ENCODE results near the gene NCBP3.
"Not testable (repeated sequence)": the region's sequence is repeated elsewhere in the genome, so short reads cannot be mapped to it uniquely, and the experiment has no call there.

The NCBP3 gene

DNA sequence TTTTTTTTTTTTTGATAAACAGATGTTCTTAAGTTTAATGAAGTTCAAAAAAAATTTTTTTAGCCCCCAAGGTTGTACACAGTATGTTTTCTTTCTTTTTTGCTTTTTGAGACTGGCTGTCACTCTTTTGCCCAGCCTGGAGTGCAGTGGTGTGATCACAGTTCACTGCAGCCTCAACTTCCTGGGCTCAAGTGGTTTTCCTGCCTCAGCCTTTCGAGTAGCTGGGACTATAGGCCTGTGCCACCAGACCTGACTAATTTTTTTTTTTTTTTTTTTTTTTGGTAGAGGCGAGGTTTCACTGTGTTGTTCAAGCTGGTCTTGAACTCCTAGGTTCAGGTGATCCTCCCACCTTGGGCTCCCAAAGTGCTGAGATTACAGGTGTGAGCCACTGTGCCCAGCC is 57.8 kb downstream of the NCBP3 start:
- DNase-seq (ENCODE audit: low read depth): no peak

DNA sequence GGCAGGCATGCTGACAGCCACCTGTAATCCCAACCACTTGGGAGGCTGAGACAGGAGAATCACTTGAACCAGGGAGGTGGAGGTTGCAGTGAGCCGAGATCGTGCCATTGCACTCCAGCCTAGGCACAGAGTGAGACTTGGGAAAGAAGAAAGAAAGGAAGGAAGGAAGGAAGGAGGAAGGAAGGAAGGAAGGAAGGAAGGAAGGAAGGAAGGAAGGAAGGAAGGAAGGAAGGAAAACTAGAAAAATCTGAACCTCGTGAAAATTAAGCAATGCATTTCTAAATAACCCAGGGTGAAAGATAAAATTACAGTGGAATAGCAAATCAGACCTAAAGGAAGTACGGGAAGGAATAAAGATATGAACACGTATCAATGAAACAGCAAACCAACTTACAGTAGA is 60.7 kb downstream of the NCBP3 start:
- DNase-seq (ENCODE audit: low read depth): not testable (repeated sequence)

DNA sequence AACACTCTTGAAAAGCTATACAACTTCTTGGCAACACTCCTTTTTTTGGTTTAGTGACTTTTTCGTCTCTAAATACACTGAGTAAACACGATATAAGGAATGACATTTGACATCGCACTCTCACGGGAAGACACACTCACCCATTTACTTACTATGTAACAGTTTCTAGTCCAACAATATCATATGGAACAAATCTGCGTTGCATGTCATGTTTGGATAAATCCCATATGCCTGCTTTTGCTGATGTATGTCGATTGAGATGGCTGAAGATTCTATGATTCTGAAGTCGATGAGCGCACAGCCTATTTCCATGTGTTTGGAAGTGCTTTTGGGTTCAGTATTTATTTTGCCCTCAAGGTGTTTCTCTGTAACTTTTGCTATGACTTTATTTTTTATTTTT is 63.3 kb downstream of the NCBP3 start:
- DNase-seq (ENCODE audit: low read depth): no peak

- no peak for DNase-seq (ENCODE audit: low read depth)
Observed at GRCh38 chr17:3780986-3781385, 65.1 kb downstream of the NCBP3 start.

GRCh38 chr17:3777366-3778120 is 68.5 kb downstream of the NCBP3 start:
- DNase-seq (ENCODE audit: low read depth): no peak

DNA sequence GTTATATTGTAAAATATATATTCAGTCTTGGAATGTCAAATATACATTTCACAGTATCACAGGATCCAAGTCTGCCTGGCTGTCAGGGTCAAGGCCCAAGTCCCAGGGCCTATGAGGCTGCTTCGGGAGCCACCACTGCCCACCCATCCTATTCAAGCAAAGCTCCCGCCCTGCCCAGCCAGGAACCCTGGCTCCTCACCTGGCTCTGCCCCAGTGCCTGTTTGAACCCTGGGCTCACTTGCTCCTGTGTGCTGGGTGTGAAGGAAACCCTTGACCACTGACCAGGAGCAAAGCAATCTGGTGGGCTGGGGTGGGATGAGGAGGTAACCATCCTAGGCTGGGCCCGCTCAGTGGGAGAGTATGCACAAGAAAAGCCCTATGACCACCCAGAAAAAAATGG is 72.1 kb downstream of the NCBP3 start:
- DNase-seq (ENCODE audit: low read depth): no peak

DNA sequence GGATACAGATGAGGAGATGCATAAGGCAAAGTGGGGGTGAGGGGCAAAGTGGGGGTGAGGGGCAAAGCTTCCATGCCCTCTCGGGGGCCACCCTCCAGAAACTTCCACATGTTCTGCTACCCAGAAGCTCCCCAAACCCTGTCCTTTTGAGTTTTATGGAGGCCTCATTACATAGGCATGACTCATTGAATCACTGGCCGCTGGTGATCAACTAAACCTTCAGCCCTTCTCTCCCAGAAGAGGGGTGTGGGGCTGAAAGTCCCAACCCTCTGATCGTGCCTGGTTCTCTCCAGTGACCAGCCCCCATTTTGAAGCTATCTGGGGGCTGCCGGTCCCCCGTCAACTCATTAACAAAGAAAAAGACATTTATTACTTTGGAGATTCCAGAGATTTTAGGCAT is 72.5 kb downstream of the NCBP3 start:
- DNase-seq (ENCODE audit: low read depth): peak; percentile 18

GRCh38 chr17:3772764-3773163 is 73.3 kb downstream of the NCBP3 start:
- DNase-seq (ENCODE audit: low read depth): no peak

DNA sequence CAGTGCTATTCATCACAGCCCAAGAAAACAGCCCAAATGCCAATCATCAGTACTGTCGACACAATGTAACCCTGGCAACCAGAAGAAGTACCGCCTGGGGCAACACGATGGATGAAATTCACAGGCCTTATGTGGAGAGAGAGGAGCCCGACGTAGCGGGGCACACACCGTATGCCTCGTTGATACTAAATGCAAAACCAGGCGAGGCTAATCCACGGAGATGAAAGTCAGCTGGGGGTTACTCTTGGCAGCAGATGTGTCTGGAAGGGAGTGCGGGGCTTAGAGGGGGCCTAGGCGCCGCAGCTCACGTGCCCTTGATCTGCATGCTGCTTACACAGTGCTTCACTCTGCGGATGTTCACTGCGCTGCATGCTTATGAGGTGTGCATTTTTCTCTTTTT is 74.9 kb downstream of the NCBP3 start:
- no peak for DNase-seq (ENCODE audit: low read depth)

DNA sequence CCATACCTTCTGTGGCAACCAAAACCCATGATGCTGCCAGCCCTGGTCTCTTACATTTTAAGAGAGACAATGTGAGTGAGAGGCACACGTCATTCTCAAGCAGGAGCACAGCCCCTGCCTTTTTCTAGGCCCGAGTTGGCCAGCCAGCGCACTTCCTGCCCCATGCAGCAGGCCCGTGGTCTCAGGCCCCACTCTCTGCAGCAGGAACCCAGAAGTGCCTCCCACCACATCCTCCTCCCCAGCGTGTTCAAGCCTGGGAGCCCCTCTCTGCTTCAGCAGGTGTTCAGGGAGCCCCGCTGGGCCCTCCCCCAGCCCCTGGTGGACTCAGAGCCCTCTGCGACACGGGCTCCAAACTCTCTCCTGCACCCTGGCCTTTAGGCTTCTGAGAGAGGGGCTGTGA is 75.6 kb downstream of the NCBP3 start:
- no peak for DNase-seq (ENCODE audit: low read depth)

DNA sequence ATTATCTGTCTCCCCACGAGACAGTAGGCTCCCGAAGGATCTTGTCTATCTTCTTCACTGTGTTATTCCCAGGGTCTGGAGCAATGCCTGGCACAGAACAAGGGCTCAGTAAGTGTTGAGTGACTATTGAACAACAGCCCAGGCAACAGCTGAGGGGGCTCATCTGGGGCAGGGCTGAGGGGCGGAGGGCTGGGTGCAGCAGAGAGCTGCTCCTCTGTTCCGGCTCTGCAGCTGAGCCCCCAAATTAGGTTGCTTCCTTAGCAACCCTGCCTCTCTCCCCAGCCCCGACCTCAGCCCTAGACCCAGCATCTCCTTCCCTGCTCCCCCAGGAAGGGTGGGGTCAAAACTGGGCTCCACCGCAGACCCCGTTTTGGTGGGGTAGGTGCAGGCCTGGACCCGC is 77.3 kb downstream of the NCBP3 start:
- DNase-seq (ENCODE audit: low read depth): no peak

GRCh38 chr17:3768341-3768740 is 77.7 kb downstream of the NCBP3 start:
- DNase-seq (ENCODE audit: low read depth): no peak

- DNase-seq (ENCODE audit: low read depth): no peak
Observed at GRCh38 chr17:3766779-3767178, 79.3 kb downstream of the NCBP3 start.

DNA sequence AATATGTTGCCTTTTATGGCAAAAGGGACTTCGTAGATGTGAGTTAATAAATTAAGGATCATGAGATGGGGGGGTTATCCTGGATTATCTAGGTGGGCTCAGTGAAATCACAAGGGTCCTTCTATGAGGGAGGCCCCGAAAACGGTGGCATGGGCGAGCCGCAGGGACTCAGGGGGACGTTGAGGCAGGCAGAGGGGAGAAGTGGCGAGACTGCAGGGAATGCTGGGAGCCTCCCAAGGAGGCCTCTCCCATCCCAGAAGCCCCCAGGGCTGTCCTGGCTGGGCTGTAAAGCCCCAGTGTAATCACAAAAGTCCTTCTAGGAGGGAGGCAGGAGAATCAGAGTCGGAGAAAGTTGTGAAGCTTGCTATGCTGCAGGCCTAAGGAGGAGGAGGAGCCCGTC is 80.1 kb downstream of the NCBP3 start:
- no peak for DNase-seq (ENCODE audit: low read depth)

DNA sequence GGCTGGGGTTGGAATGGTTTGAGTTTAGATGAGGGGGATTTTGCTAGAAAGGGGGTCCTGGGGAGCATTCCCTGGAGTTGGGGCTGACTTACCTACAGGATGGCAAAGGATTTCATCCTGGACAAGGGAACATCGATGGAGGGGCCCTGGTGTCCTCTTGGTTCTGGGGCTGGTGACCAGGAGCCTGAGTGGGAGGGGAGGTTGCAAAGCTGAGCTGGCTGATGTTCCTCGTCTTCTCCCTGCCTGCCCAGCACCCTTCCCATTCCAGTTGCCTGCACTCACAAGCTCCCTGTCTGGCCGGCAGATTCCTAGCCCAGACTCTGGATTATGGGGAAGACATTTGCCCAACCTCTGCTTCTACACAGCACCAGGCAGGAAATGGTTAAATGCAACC is 82.3 kb downstream of the NCBP3 start:
- DNase-seq (ENCODE audit: low read depth): no peak

DNA sequence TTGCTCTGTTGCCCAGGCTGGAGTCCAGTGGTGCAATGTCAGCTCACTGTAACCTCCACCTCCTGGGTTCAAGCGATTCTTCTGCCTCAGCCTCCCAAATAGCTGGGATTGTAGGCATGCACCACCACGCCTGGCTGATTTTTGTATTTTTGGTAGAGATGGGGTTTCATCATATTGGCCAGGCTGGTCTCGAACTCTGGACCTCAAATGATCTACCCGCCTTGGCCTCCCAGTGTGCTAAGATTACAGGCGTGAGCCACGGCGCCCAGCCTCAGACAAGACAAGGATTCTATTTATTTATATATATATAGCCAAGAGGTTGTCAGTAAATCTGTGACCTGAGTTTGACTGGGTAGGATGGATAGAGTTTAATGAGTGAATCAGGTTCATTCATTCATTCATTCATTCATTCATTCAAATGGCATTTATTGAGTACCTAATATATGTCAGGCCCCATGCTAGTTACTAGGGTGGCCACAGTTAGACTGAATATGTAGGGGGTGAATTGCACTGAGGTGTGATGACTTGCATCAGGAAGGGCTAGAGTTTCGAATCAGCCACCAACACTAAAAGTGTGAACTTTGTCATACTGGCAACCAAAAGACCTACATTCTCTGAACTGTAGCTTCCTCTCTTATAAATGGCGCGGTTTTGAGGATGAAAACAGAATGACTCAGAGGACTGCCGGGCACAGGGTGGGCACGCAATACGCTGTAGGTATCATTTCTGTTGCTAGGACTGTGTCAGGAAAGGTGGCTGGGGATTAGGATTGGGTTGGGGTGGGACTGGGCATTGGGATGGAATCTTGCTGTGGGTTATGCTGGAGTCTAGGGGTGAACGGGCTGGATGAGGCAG is 82.9 kb downstream of the NCBP3 start:
- no peak for DNase-seq (ENCODE audit: low read depth)

DNA sequence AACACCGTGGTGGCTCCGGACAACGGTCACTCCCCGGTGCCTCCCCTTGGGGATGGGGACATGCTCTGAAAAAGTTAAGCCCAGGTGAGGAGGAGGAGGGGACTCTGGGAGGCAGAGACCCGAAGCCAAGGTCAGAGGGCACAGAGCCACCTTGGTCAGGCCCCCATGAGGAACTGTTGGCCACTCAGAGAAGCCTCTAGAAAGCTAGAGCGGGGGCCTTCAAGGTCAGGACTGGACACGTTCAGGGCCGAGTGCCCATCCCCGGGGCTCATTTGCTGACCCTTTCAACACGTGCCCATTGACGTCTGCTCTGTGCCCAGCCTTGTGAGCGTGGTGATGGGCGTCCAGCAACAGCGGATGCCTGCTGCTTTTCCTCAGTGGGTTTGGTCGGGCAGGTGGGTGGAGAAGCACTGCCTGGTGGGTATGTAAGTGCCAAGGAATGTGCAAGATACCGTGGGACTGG is 84.1 kb downstream of the NCBP3 start:
- no peak for DNase-seq (ENCODE audit: low read depth)

DNA sequence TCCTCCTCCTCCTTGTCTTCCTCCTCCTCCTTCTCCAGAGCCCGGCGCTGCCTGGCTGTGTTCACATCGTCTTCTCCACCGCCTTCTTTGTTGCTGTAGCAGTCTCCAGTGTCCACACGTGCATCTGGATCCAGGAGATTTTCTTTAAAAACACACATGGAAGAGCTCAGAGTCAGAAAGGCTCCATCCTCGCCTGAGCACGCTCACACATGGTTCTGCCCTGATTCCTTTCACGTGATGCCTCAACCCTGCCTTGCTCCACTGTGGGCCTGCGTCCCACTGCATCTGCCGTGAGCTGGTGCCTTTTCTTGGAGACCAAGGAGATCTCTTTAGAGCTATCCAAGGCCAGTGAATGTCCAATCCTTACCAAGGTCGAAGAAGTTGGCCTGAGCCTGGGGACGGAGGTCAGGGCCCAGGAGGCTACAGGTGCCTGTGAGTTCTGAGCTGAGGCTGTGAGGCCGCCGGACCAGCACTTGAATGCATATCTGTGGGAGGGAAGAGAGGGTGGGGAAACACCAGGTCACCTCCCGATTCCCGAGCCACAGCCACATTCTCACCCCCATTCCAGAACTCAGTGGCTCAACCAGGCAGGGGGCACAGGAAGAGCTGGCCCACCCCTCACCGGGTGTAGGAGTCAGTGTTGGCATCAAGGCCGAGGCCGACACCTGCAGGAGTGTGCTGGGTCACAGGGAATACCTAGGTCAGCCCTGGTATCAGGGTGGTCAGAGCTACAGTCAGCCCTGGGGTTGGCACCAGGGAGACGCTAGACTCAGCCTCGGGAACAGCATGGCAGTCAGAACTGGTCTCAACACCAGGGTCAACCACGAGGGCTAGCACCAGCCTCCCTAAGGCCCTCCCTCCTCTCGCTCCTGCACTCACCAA is 84.8 kb downstream of the NCBP3 start:
- DNase-seq (ENCODE audit: low read depth): no peak

DNA sequence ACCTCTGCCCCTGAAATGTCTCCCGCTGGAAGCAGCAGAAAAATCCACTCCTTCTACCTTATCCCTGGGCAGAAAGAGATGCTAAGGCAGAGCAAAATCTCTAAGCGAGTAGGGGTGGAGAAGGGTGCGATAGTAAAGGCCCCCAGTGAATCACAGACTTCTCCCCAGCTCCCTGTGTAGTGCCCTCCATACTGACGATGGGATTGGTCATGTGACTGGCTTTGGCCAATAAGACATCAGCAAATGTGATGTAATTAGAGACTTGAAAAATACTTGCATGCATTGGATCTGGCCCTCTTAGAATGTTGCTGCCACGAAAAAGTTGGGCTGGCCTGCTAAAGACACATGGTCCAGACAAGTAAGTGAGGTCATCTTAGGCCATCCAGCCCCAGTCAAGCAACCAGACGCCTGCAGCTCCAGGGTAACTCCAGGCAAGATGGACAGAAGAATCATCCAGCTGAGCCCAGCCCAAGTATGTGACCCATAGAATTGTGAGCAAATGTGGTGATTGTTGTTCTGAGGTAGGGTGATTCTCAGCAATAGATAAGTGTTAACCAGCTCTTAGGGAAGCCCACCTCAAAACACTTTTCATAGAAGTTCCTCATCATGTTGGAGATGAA is 86.3 kb downstream of the NCBP3 start:
- DNase-seq (ENCODE audit: low read depth): no peak

DNA sequence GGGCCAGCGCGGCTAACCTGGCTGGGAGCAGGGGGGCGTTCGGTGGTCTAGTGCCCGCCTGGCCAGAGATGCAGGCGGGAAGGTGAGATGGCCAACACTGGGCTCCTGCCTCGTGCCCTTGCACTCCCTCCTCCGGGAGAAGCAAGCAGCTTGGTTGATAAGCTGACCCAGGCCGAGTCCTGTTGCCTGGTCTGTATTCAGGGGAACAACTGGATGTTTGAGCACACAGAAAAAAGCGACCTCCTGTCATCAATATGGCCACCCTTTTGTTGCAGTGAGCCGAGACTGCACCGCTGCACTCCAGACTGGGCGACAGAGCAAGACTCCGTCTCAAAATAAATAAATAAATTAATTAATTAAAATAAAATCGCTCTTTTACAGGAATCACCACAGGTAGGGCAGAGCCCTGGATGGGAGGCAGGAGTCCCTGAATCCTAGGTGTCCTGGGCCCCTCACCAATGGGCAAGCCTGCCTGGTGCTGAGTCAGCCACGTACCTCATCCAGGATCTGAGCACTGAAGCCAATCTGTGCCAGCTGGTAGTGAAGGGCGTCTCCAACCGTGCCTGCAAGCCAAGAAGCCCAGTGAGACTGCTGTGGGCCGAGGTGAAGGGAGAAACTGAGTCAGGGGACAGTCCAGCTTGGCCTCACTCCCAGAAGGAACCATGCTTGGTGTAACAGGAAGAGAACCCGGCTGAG is 90.6 kb downstream of the NCBP3 start:
- DNase-seq (ENCODE audit: low read depth): no peak

All from HS-5 (cell line).